ENCODE results near the gene NDST1. TPM values are rescaled to one million over a fixed set of nuclear protein-coding genes. Genes with fewer than 3 reads are reported as not detected.

Gene NDST1
- total and polyA plus RNA-seq, 7 experiments from 2014 or later: 0.69 to 17.5 (median 1.2) TPM

GRCh38 chr5:150603491-150603890 lies 95.6 kb downstream of the NDST1 start:
- Histone ChIP-seq H3K4me1 (ENCODE audit: control insufficient read depth in 2 of 2, insufficient read depth in 2 of 2, low read length in 2 of 2) (no peaks in the 10 kb centered on the region), H3K27ac (ENCODE audit: low read depth, low read length) (no peak overlapping the region), H3K9me3 (ENCODE audit: control insufficient read depth in 2 of 3, low read length in 3 of 3) (no peaks in the 10 kb centered on the region), H3K36me3 (ENCODE audit: control insufficient read depth in 2 of 3, insufficient read depth in 3 of 3, low read length in 3 of 3) (no peaks in the 10 kb centered on the region), H3K27me3 (ENCODE audit: control insufficient read depth in 2 of 2, insufficient read depth in 2 of 2, low read length in 2 of 2) (no peaks in the 10 kb centered on the region), H3K4me3 (ENCODE audit: low read length) (no peak overlapping the region)
- H3K27ac Mint-ChIP-seq: no peak overlapping the region
- intact Hi-C loops (cut with micrococcal nuclease): no loop called here
- ATAC-seq (no peak), DNase-seq (peak in 1 of 9 donors; percentile 1)
- H3K4me3 Mint-ChIP-seq: no peak overlapping the region
- peaks cover 0 to 4% (median 0%) of the 10 kb centered on the region in 5 donors for H3K27me3 Mint-ChIP-seq
- H3K9me3 Mint-ChIP-seq: no peaks in the 10 kb centered on the region
- POLR2A ChIA-PET: no interaction called here
- no peaks in the 10 kb centered on the region for H3K36me3 Mint-ChIP-seq
- no peaks in the 10 kb centered on the region for H3K4me1 Mint-ChIP-seq
- CTCF ChIA-PET: no interaction called here

GRCh38 chr5:150604010-150604409 lies 96.1 kb downstream of the NDST1 start:
- Mint-ChIP-seq H3K27me3 (peaks cover 0 to 4% (median 0%) of the 10 kb centered on the region in 5 donors), H3K27ac (no peak overlapping the region), H3K36me3 (no peaks in the 10 kb centered on the region), H3K4me1 (no peaks in the 10 kb centered on the region), H3K4me3 (no peak overlapping the region), H3K9me3 (no peaks in the 10 kb centered on the region)
- H3K9me3 ChIP-seq (ENCODE audit: control insufficient read depth in 2 of 3, low read length in 3 of 3): no peaks in the 10 kb centered on the region
- no peaks in the 10 kb centered on the region for H3K36me3 ChIP-seq (ENCODE audit: control insufficient read depth in 2 of 3, insufficient read depth in 3 of 3, low read length in 3 of 3)
- DNase-seq: no peak
- no peak overlapping the region for H3K27ac ChIP-seq (ENCODE audit: low read depth, low read length)
- no peaks in the 10 kb centered on the region for H3K27me3 ChIP-seq (ENCODE audit: control insufficient read depth in 2 of 2, insufficient read depth in 2 of 2, low read length in 2 of 2)
- no peaks in the 10 kb centered on the region for H3K4me1 ChIP-seq (ENCODE audit: control insufficient read depth in 2 of 2, insufficient read depth in 2 of 2, low read length in 2 of 2)
- ATAC-seq: no peak
- intact Hi-C loops (cut with micrococcal nuclease): no loop called here
- POLR2A ChIA-PET: no interaction called here
- H3K4me3 ChIP-seq (ENCODE audit: low read length): no peak overlapping the region
- CTCF ChIA-PET: no interaction called here

GRCh38 chr5:150604894-150605440 lies 97.0 kb downstream of the NDST1 start:
- H3K9me3 ChIP-seq (ENCODE audit: control insufficient read depth in 2 of 3, low read length in 3 of 3): no peaks in the 10 kb centered on the region
- Mint-ChIP-seq H3K4me3 (no peak overlapping the region), H3K36me3 (no peaks in the 10 kb centered on the region), H3K27ac (no peak overlapping the region), H3K9me3 (no peaks in the 10 kb centered on the region), H3K4me1 (no peaks in the 10 kb centered on the region), H3K27me3 (peaks cover 0 to 4% (median 0%) of the 10 kb centered on the region in 5 donors)
- H3K27me3 ChIP-seq (ENCODE audit: control insufficient read depth in 2 of 2, insufficient read depth in 2 of 2, low read length in 2 of 2): no peaks in the 10 kb centered on the region
- H3K4me1 ChIP-seq (ENCODE audit: control insufficient read depth in 2 of 2, insufficient read depth in 2 of 2, low read length in 2 of 2): no peaks in the 10 kb centered on the region
- H3K27ac ChIP-seq (ENCODE audit: low read depth, low read length): no peak overlapping the region
- no peak for DNase-seq
- H3K36me3 ChIP-seq (ENCODE audit: control insufficient read depth in 2 of 3, insufficient read depth in 3 of 3, low read length in 3 of 3): no peaks in the 10 kb centered on the region
- intact Hi-C loops (cut with micrococcal nuclease): no loop called here
- no peak overlapping the region for H3K4me3 ChIP-seq (ENCODE audit: low read length)
- POLR2A ChIA-PET: no interaction called here
- no peak for ATAC-seq
- CTCF ChIA-PET: interaction anchor here (0.8 kb wide), 1 partner anchor 44 kb away, joined by 3 read pairs; no protein-coding TSS in a partner anchor

- Mint-ChIP-seq H3K4me3 (no peak overlapping the region), H3K4me1 (no peaks in the 10 kb centered on the region), H3K9me3 (no peaks in the 10 kb centered on the region), H3K27ac (no peak overlapping the region), H3K36me3 (no peaks in the 10 kb centered on the region), H3K27me3 (peaks cover 0 to 4% (median 0%) of the 10 kb centered on the region in 5 donors)
- ATAC-seq: no peak
- Histone ChIP-seq H3K36me3 (ENCODE audit: control insufficient read depth in 2 of 3, insufficient read depth in 3 of 3, low read length in 3 of 3) (no peaks in the 10 kb centered on the region), H3K27ac (ENCODE audit: low read depth, low read length) (no peak overlapping the region), H3K4me1 (ENCODE audit: control insufficient read depth in 2 of 2, insufficient read depth in 2 of 2, low read length in 2 of 2) (no peaks in the 10 kb centered on the region), H3K9me3 (ENCODE audit: control insufficient read depth in 2 of 3, low read length in 3 of 3) (no peaks in the 10 kb centered on the region), H3K4me3 (ENCODE audit: low read length) (no peak overlapping the region), H3K27me3 (ENCODE audit: control insufficient read depth in 2 of 2, insufficient read depth in 2 of 2, low read length in 2 of 2) (no peaks in the 10 kb centered on the region)
- intact Hi-C loops (cut with micrococcal nuclease): no loop called here
- ChIA-PET CTCF (no interaction called here), POLR2A (no interaction called here)
- DNase-seq: no peak
These were observed 97.6 kb downstream of the NDST1 start for GRCh38 chr5:150605546-150605945.

GRCh38 chr5:150606476-150606875 lies 98.5 kb downstream of the NDST1 start:
- Mint-ChIP-seq H3K27me3 (peaks cover 0 to 4% (median 0%) of the 10 kb centered on the region in 5 donors), H3K36me3 (no peaks in the 10 kb centered on the region), H3K4me3 (no peak overlapping the region), H3K4me1 (no peaks in the 10 kb centered on the region), H3K9me3 (no peaks in the 10 kb centered on the region), H3K27ac (no peak overlapping the region)
- Histone ChIP-seq H3K27ac (ENCODE audit: low read depth, low read length) (no peak overlapping the region), H3K27me3 (ENCODE audit: control insufficient read depth in 2 of 2, insufficient read depth in 2 of 2, low read length in 2 of 2) (no peaks in the 10 kb centered on the region), H3K4me3 (ENCODE audit: low read length) (no peak overlapping the region), H3K9me3 (ENCODE audit: control insufficient read depth in 2 of 3, low read length in 3 of 3) (no peaks in the 10 kb centered on the region), H3K4me1 (ENCODE audit: control insufficient read depth in 2 of 2, insufficient read depth in 2 of 2, low read length in 2 of 2) (no peaks in the 10 kb centered on the region), H3K36me3 (ENCODE audit: control insufficient read depth in 2 of 3, insufficient read depth in 3 of 3, low read length in 3 of 3) (no peaks in the 10 kb centered on the region)
- POLR2A ChIA-PET: no interaction called here
- intact Hi-C loops (cut with micrococcal nuclease): no loop called here
- DNase-seq: no peak
- no peak for ATAC-seq
- CTCF ChIA-PET: no interaction called here

- Mint-ChIP-seq H3K4me1 (no peaks in the 10 kb centered on the region), H3K36me3 (no peaks in the 10 kb centered on the region), H3K27ac (no peak overlapping the region), H3K4me3 (no peak overlapping the region), H3K27me3 (peaks cover 0 to 4% (median 0%) of the 10 kb centered on the region in 5 donors), H3K9me3 (no peaks in the 10 kb centered on the region)
- Histone ChIP-seq H3K4me1 (ENCODE audit: control insufficient read depth in 2 of 2, insufficient read depth in 2 of 2, low read length in 2 of 2) (no peaks in the 10 kb centered on the region), H3K36me3 (ENCODE audit: control insufficient read depth in 2 of 3, insufficient read depth in 3 of 3, low read length in 3 of 3) (no peaks in the 10 kb centered on the region), H3K9me3 (ENCODE audit: control insufficient read depth in 2 of 3, low read length in 3 of 3) (no peaks in the 10 kb centered on the region), H3K27me3 (ENCODE audit: control insufficient read depth in 2 of 2, insufficient read depth in 2 of 2, low read length in 2 of 2) (no peaks in the 10 kb centered on the region), H3K4me3 (ENCODE audit: low read length) (no peak overlapping the region), H3K27ac (ENCODE audit: low read depth, low read length) (no peak overlapping the region)
- ChIA-PET POLR2A (no interaction called here), CTCF (no interaction called here)
- ATAC-seq (no peak), DNase-seq (no peak)
- intact Hi-C loops (cut with micrococcal nuclease): no loop called here
These were observed 99.2 kb downstream of the NDST1 start for GRCh38 chr5:150607105-150607504.
